Activated gamma-delta T cell treated with Interleukin-2 at 50 U/mL for 16 hours (primary cell): ENCODE results near the gene TJP1.
"Not testable (repeated sequence)": the region's sequence is repeated elsewhere in the genome, so short reads cannot be mapped to it uniquely, and the experiment has no call there.

Experiments used
- DNase-seq: peaks from one replicate; pipeline ENCODE4 v3.0.0-alpha.2; 2020

Gene TJP1

GRCh38 chr15:29680465-29681165 is 141.7 kb downstream of the TJP1 start:
- DNase-seq = no peak

GRCh38 chr15:29678504-29679034 is 143.7 kb downstream of the TJP1 start:
- DNase-seq = no peak

GRCh38 chr15:29677871-29678461 is 144.3 kb downstream of the TJP1 start:
- DNase-seq = no peak

DNA sequence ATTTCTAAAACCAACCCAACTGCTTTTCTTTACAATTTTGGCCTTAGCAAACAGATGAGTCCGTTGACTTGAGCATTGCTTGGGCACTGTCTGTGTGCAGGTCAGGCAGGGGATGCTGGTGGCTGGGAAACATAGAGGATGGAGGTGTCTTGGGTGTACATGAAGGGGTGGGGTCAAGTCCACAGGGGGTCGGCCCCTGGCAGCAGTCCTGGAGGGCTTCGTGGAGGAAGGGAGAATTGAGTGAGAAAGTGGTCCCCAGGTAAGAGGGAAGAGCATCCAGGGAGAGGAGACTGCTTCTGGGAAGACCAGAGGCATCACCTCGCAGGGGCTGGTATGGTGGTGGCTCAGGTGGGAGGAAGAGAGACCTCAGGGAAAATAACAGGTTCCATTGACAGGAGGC is 144.8 kb downstream of the TJP1 start:
- DNase-seq = no peak

DNA sequence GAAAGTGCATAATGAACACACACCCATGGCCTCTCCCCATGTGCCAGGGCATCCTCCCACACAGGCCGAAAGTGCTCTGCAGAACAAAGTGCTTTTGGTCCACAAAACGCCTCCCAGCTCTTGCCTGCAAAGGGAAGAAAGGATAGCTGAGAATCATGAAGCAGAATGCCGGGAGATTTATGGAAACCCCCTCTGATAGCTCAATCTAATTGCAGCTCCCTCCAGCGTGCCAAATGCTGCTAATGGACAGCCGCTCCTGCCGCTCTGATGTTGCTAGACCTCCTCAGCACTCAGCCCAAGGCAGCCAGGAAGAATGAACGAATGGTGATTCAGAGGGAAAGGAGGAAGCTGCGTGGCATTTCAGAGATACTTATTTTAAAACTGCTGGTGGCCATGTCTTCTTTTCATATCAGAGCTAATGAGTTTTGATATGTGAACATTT is 145.3 kb downstream of the TJP1 start:
- DNase-seq = no peak

- not testable (repeated sequence) for DNase-seq
Observed at GRCh38 chr15:29676374-29676960, 145.8 kb downstream of the TJP1 start.

DNA sequence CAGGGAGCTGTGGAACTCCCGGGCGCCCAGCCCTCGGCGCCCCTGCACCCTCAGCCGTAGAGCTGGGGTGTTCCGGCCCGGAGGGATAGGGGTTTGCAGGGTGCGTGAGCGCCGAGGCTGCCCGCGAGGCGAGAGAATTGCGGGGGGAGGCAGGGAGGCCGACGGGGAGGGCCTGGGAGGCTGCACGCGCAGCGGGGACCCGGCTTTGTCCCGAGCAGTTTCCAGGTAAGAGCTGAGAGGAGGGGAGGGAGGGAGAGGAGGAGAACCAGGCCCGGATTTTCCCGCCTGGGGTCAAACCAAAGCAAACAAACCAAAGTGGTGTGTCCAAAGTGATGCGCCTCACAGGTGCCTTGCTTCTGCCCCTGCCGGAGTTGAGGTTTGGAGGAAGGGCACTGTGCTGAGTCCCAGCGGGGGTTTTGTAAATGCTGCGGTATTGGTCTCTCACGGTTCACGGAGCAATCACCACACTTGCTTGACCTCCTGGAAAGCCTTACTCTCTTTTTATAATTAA is 146.4 kb downstream of the TJP1 start:
- no peak for DNase-seq

DNA sequence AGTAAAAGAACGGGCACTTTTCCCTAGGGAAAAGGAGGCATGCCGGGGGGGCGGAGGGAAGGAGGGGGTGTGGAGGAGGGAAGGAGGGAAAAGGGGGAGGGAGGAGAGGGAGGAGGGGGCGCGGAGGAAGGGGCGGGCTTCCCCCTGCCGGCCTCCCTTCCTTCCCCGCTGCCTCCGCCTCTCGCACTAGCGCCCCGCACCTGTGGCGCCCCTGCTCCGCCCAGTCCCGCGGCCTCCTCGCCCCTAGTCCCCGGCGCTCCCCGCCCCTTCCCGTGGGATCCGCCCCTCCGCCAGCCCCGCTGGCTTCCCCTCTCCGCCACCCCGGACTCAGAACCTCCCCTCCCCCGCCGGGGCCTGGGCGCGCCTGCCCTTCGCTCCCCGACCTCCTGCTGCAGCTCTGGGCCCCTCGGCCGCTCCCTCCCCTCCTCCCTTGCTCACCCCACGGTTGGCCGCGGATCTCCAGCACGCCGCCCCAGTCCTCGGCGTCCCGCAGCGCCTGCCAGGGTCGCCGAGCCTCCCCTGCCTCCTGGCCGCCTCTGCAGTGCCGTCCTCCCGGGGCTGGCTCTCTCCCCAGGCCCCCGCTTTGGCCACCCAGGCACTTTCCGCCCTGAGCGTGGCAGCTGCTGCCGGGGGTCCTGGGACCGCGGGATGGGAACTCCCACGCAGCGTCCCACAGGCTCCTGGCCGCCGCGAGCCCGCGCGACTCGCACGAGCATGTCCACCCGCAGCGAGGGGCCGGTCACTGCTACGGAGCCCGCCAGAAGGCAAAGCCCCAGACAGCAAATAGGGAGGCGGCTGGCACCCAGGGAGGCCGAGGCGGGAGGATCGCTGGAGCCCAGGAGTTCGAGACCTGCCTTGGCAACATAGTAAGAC is 147.4 kb downstream of the TJP1 start:
- DNase-seq = no peak

GRCh38 chr15:29672923-29673809 is 149.1 kb downstream of the TJP1 start:
- no peak for DNase-seq

- DNase-seq = no peak
Observed at GRCh38 chr15:29672446-29672845, 149.8 kb downstream of the TJP1 start.

DNA sequence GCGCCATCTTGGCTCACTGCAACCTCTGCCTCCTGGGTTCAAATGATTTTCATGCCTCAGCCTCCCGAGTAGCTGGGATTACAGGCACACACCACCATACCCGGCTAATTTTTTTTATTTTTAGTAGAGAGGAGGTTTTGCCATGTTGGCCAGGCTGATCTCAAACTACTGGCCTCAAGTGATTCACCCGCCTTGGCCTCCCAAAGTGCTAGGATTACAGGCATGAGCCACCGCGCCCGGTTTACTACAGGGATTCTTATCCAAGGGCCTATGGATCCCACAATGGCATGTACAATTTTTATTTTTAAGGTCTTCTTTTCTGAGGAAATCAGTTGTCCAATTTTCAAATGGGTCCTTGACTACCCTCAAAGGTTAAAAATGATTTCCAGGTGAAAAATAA is 150.2 kb downstream of the TJP1 start:
- not testable (repeated sequence) for DNase-seq

- DNase-seq = no peak
Observed at GRCh38 chr15:29670998-29671981, 151.0 kb downstream of the TJP1 start.

DNA sequence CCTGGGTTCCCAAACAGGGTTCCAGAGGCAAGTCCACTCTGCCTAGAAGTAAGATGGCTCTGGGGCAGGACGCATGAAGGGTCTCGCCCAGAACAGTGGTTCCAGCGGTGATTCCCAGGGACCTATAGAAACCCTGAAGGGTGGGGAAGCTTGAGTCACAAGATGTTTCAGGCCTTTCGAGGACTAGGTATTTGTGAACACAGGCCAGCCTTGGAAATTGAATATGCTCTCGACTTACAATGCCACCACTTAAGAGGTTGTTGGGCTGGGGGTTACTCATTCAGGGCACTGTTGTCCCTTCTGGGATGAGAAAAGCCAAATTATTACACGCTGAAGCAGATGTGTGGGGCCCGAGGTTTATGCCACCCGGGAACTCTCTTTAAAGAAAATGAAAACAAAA is 152.0 kb downstream of the TJP1 start:
- no peak for DNase-seq

GRCh38 chr15:29669823-29670222 is 152.4 kb downstream of the TJP1 start:
- DNase-seq = no peak

GRCh38 chr15:29668120-29668602 is 154.1 kb downstream of the TJP1 start:
- DNase-seq = no peak

- DNase-seq = no peak
Observed at GRCh38 chr15:29666241-29666640, 156.0 kb downstream of the TJP1 start.

DNA sequence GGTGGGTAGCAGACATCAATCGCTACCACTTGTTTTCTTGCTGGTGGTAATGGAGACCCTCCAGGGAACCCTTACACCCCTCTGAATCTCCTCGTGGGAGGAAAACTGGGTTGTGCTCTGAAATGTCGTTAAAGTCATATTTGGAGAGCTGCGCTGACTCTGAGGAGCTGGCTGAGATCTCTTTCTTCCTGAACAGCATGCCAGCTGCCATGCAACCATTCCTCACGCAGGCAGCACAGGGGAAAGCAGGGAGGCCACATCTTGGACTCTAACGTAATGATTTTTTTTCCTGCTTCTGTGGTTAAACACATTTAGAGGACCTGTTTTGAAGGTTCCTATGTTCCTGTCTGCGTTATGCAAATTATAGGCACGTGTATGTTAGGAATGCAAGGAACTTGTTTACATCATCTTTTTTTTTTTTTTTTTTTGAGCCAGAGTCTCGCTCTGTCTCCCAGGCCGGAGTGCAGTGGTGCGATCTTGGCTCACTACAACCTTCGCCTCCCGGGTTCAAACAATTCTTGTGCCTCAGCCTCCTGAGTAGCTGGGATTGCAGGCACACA is 156.7 kb downstream of the TJP1 start:
- no peak for DNase-seq

DNA sequence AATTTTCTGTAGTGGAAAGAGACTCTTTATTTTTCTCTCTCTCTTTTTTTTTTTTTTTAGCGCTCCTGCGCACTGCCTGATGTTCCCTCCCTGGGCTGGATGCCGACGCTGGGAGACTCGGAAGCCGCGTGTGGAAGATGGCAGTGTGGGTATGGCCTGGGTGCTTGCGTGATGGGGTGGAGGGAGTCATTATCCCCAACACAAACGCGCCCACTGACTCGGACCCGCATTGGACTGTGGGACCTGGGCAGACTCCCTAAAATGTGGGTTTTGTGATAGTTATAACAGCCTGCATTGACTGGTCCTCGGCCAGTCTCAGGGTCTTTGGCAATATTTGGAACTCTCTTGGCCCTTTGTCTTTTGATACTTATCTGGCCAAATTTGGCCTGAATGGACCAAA is 157.9 kb downstream of the TJP1 start:
- no peak for DNase-seq

DNA sequence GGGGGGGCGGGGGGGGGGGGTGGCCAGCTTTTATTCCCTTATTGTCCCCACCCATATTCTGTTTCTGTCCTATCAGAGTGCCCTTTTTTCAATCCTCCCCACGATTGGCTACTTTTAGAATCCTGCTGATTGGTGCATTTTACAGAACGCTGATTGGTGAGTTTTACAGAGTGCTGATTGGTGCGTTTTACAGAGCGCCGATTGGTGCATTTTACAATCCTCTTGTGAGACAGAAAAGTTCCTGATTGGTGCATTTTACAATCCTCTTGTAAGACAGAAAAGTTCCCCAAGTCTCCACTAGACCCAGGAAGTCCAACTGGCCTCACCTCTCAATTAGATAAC is 164.8 kb downstream of the TJP1 start:
- not testable (repeated sequence) for DNase-seq
